Fibroblast of lung (primary cell): ENCODE data around the gene YIF1B.

Experiments used
- CTCF ChIP-seq, 2 donors: IDR thresholded peaks in 1 of 2; conservative IDR thresholded peaks in 1 of 2; 1 replicate in 1 of 2; 2 replicates in 1 of 2; pipeline ENCODE4 v1.5.1; 2011 to 2012; ENCODE audit warnings: low read length in 2 of 2, control low read depth in 1 of 2, inconsistent platforms in 1 of 2, low read depth in 1 of 2, mild to moderate bottlenecking in 1 of 2
- EZH2 ChIP-seq: IDR thresholded peaks from 2 replicates; pipeline ENCODE4 v1.5.1; 2012; ENCODE audit warnings: low read length, control low read depth, mild to moderate bottlenecking; ENCODE audit errors: missing control alignments

DNA sequence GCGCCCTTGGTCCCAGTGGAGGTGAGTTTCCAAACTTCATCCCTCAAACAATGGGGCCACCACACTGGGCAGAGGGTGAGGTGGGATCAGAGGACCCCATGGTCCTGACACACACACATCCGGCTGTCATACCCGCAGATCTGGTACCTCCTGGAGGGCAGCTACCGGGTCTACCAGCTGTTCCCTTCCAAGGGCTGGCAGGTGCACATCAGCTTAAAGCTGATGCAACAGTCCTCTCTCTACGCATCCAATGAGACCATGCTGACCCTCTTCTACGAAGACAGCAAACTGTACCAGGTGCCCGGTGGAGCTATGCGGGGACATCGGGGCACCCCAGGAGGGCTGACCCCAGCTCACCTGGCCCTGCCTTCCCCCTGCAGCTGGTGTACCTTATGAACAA, 44.6 kb upstream of the YIF1B start:
- TF ChIP-seq CTCF (conservative IDR thresholded peaks at IDR 0.05 in 1 of 2, IDR thresholded peaks at IDR 0.05 in 1 of 2; ENCODE audit: low read depth in 1 of 2, low read length in 2 of 2) (no peak), EZH2 (no peak)
